GM21737 (cell line): Measurements from ENCODE around the gene KCNIP1.
"Not testable (repeated sequence)": the region's sequence is repeated elsewhere in the genome, so short reads cannot be mapped to it uniquely, and the experiment has no call there.

ENCODE experiments used
- ATAC-seq: cut with Tn5 transposase; IDR thresholded peaks from one replicate; pipeline ENCODE4 v1.9.1; 2021; ENCODE audit warnings: mild to moderate bottlenecking, moderate library complexity; ENCODE audit not compliant: unreplicated experiment

The KCNIP1 gene

GRCh38 chr5:170745481-170746071, 241.8 kb downstream of the KCNIP1 start:
- ATAC-seq, result no peak

- no peak for ATAC-seq
These were observed 242.5 kb downstream of the KCNIP1 start for GRCh38 chr5:170746075-170746960.

- no peak for ATAC-seq
These were observed 243.1 kb downstream of the KCNIP1 start for GRCh38 chr5:170746961-170747340.

- ATAC-seq, result no peak
These were observed 243.5 kb downstream of the KCNIP1 start for GRCh38 chr5:170747357-170747756.

GRCh38 chr5:170747851-170748250, 244.0 kb downstream of the KCNIP1 start:
- ATAC-seq, result no peak

- no peak for ATAC-seq
These were observed 245.2 kb downstream of the KCNIP1 start for GRCh38 chr5:170748951-170749471.

GRCh38 chr5:170749911-170750431, 246.2 kb downstream of the KCNIP1 start:
- no peak for ATAC-seq

GRCh38 chr5:170750791-170751190, 247.0 kb downstream of the KCNIP1 start:
- ATAC-seq, result no peak

- ATAC-seq, result no peak
These were observed 247.8 kb downstream of the KCNIP1 start for GRCh38 chr5:170751631-170752030.

GRCh38 chr5:170752257-170753215, 248.7 kb downstream of the KCNIP1 start:
- no peak for ATAC-seq

GRCh38 chr5:170753311-170753710, 249.5 kb downstream of the KCNIP1 start:
- no peak for ATAC-seq

- not testable (repeated sequence) for ATAC-seq
These were observed 250.7 kb downstream of the KCNIP1 start for GRCh38 chr5:170754508-170754907.

- no peak for ATAC-seq
These were observed 252.0 kb downstream of the KCNIP1 start for GRCh38 chr5:170755679-170756456.

- ATAC-seq, result no peak
These were observed 252.9 kb downstream of the KCNIP1 start for GRCh38 chr5:170756691-170757090.

- ATAC-seq, result peak; percentile 81
These were observed 253.4 kb downstream of the KCNIP1 start for GRCh38 chr5:170757182-170757601.

GRCh38 chr5:170757669-170758068, 253.8 kb downstream of the KCNIP1 start:
- no peak for ATAC-seq

- no peak for ATAC-seq
These were observed 254.7 kb downstream of the KCNIP1 start for GRCh38 chr5:170758481-170758880.

- no peak for ATAC-seq
These were observed 256.3 kb downstream of the KCNIP1 start for GRCh38 chr5:170760113-170760512.

- ATAC-seq, result no peak
These were observed 257.4 kb downstream of the KCNIP1 start for GRCh38 chr5:170761048-170761707.
